ENCODE measurements around the gene CLDN1.
"Not testable (repeated sequence)": the region's sequence is repeated elsewhere in the genome, so short reads cannot be mapped to it uniquely, and the experiment has no call there.

Gene CLDN1

GRCh38 chr3:190286014-190286413, 36.2 kb downstream of the CLDN1 start:
- Histone ChIP-seq H3K36me3 (ENCODE audit: control insufficient read depth, insufficient read depth, low read length) (no peaks in the 10 kb centered on the region), H3K9me3 (ENCODE audit: control insufficient read depth, low read length) (no peaks in the 10 kb centered on the region), H3K9ac (ENCODE audit: low read length) (no peak overlapping the region)

GRCh38 chr3:190281308-190282051, 40.8 kb downstream of the CLDN1 start:
- Histone ChIP-seq H3K4me3 (ENCODE audit: low read length) (no peak overlapping the region), H3K4me1 (ENCODE audit: control insufficient read depth, insufficient read depth, low read length) (no peaks in the 10 kb centered on the region), H3K36me3 (ENCODE audit: control insufficient read depth, insufficient read depth, low read length) (no peaks in the 10 kb centered on the region), H3K9me3 (ENCODE audit: control insufficient read depth, low read length) (no peaks in the 10 kb centered on the region), H3K9ac (ENCODE audit: low read length) (no peak overlapping the region), H3K27me3 (ENCODE audit: control insufficient read depth, insufficient read depth, low read length) (no peaks in the 10 kb centered on the region)

More at GRCh38 chr3:190286014-190286413, 36.2 kb downstream of the CLDN1 start:
- H3K27me3 ChIP-seq (ENCODE audit: control insufficient read depth, insufficient read depth, low read length), result no peaks in the 10 kb centered on the region
- H3K4me1 ChIP-seq (ENCODE audit: control insufficient read depth, insufficient read depth, low read length), result no peaks in the 10 kb centered on the region
- H3K4me3 ChIP-seq (ENCODE audit: low read length), result no peak overlapping the region

- Histone ChIP-seq H3K36me3 (ENCODE audit: control insufficient read depth, insufficient read depth, low read length) (no peaks in the 10 kb centered on the region), H3K4me3 (ENCODE audit: low read length) (no peak overlapping the region), H3K27me3 (ENCODE audit: control insufficient read depth, insufficient read depth, low read length) (no peaks in the 10 kb centered on the region), H3K9me3 (ENCODE audit: control insufficient read depth, low read length) (no peaks in the 10 kb centered on the region), H3K4me1 (ENCODE audit: control insufficient read depth, insufficient read depth, low read length) (no peaks in the 10 kb centered on the region), H3K9ac (ENCODE audit: low read length) (no peak overlapping the region)
Observed at GRCh38 chr3:190279690-190280089, 42.6 kb downstream of the CLDN1 start.

GRCh38 chr3:190272747-190273146, 49.5 kb downstream of the CLDN1 start:
- Histone ChIP-seq H3K27me3 (ENCODE audit: control insufficient read depth, insufficient read depth, low read length) (no peaks in the 10 kb centered on the region), H3K9ac (ENCODE audit: low read length) (no peak overlapping the region), H3K9me3 (ENCODE audit: control insufficient read depth, low read length) (no peaks in the 10 kb centered on the region), H3K4me3 (ENCODE audit: low read length) (no peak overlapping the region), H3K4me1 (ENCODE audit: control insufficient read depth, insufficient read depth, low read length) (no peaks in the 10 kb centered on the region), H3K36me3 (ENCODE audit: control insufficient read depth, insufficient read depth, low read length) (no peaks in the 10 kb centered on the region)

GRCh38 chr3:190269101-190269500, 53.1 kb downstream of the CLDN1 start:
- Histone ChIP-seq H3K9ac (ENCODE audit: low read length) (no peak overlapping the region), H3K36me3 (ENCODE audit: control insufficient read depth, insufficient read depth, low read length) (no peaks in the 10 kb centered on the region), H3K27me3 (ENCODE audit: control insufficient read depth, insufficient read depth, low read length) (no peaks in the 10 kb centered on the region), H3K9me3 (ENCODE audit: control insufficient read depth, low read length) (no peaks in the 10 kb centered on the region), H3K4me1 (ENCODE audit: control insufficient read depth, insufficient read depth, low read length) (no peaks in the 10 kb centered on the region), H3K4me3 (ENCODE audit: low read length) (no peak overlapping the region)

- not testable (repeated sequence) for H3K9ac ChIP-seq (ENCODE audit: low read length); H3K36me3 ChIP-seq (ENCODE audit: control insufficient read depth, insufficient read depth, low read length); H3K4me3 ChIP-seq (ENCODE audit: low read length); H3K4me1 ChIP-seq (ENCODE audit: control insufficient read depth, insufficient read depth, low read length); H3K9me3 ChIP-seq (ENCODE audit: control insufficient read depth, low read length); H3K27me3 ChIP-seq (ENCODE audit: control insufficient read depth, insufficient read depth, low read length)
Observed at GRCh38 chr3:190267464-190267863, 54.8 kb downstream of the CLDN1 start.

GRCh38 chr3:190266913-190267290, 55.3 kb downstream of the CLDN1 start:
- Histone ChIP-seq H3K27me3 (ENCODE audit: control insufficient read depth, insufficient read depth, low read length) (no peaks in the 10 kb centered on the region), H3K9ac (ENCODE audit: low read length) (no peak overlapping the region), H3K36me3 (ENCODE audit: control insufficient read depth, insufficient read depth, low read length) (no peaks in the 10 kb centered on the region), H3K4me3 (ENCODE audit: low read length) (no peak overlapping the region), H3K9me3 (ENCODE audit: control insufficient read depth, low read length) (no peaks in the 10 kb centered on the region), H3K4me1 (ENCODE audit: control insufficient read depth, insufficient read depth, low read length) (no peaks in the 10 kb centered on the region)

GRCh38 chr3:190266265-190266912, 55.9 kb downstream of the CLDN1 start:
- H3K4me1 ChIP-seq (ENCODE audit: control insufficient read depth, insufficient read depth, low read length), result no peaks in the 10 kb centered on the region

GRCh38 chr3:190265796-190266195, 56.5 kb downstream of the CLDN1 start:
- Histone ChIP-seq H3K9ac (ENCODE audit: low read length) (no peak overlapping the region), H3K4me1 (ENCODE audit: control insufficient read depth, insufficient read depth, low read length) (no peaks in the 10 kb centered on the region), H3K4me3 (ENCODE audit: low read length) (no peak overlapping the region), H3K27me3 (ENCODE audit: control insufficient read depth, insufficient read depth, low read length) (no peaks in the 10 kb centered on the region), H3K36me3 (ENCODE audit: control insufficient read depth, insufficient read depth, low read length) (no peaks in the 10 kb centered on the region), H3K9me3 (ENCODE audit: control insufficient read depth, low read length) (no peaks in the 10 kb centered on the region)

More at GRCh38 chr3:190266265-190266912, 55.9 kb downstream of the CLDN1 start:
- Histone ChIP-seq H3K9ac (ENCODE audit: low read length) (no peak overlapping the region), H3K27me3 (ENCODE audit: control insufficient read depth, insufficient read depth, low read length) (no peaks in the 10 kb centered on the region), H3K36me3 (ENCODE audit: control insufficient read depth, insufficient read depth, low read length) (no peaks in the 10 kb centered on the region), H3K4me3 (ENCODE audit: low read length) (no peak overlapping the region), H3K9me3 (ENCODE audit: control insufficient read depth, low read length) (no peaks in the 10 kb centered on the region)

- Histone ChIP-seq H3K9ac (ENCODE audit: low read length) (no peak overlapping the region), H3K4me1 (ENCODE audit: control insufficient read depth, insufficient read depth, low read length) (no peaks in the 10 kb centered on the region)
Observed at GRCh38 chr3:190265126-190265525, 57.1 kb downstream of the CLDN1 start.

GRCh38 chr3:190261740-190262139, 60.5 kb downstream of the CLDN1 start:
- Histone ChIP-seq H3K36me3 (ENCODE audit: control insufficient read depth, insufficient read depth, low read length) (no peaks in the 10 kb centered on the region), H3K9ac (ENCODE audit: low read length) (no peak overlapping the region), H3K4me3 (ENCODE audit: low read length) (no peak overlapping the region), H3K27me3 (ENCODE audit: control insufficient read depth, insufficient read depth, low read length) (no peaks in the 10 kb centered on the region), H3K4me1 (ENCODE audit: control insufficient read depth, insufficient read depth, low read length) (no peaks in the 10 kb centered on the region), H3K9me3 (ENCODE audit: control insufficient read depth, low read length) (no peaks in the 10 kb centered on the region)

More at GRCh38 chr3:190265126-190265525, 57.1 kb downstream of the CLDN1 start:
- H3K36me3 ChIP-seq (ENCODE audit: control insufficient read depth, insufficient read depth, low read length), result no peaks in the 10 kb centered on the region
- H3K9me3 ChIP-seq (ENCODE audit: control insufficient read depth, low read length), result no peaks in the 10 kb centered on the region
- no peaks in the 10 kb centered on the region for H3K27me3 ChIP-seq (ENCODE audit: control insufficient read depth, insufficient read depth, low read length)
- H3K4me3 ChIP-seq (ENCODE audit: low read length), result no peak overlapping the region

- H3K4me1 ChIP-seq (ENCODE audit: control insufficient read depth, insufficient read depth, low read length), result no peaks in the 10 kb centered on the region
- H3K36me3 ChIP-seq (ENCODE audit: control insufficient read depth, insufficient read depth, low read length), result no peaks in the 10 kb centered on the region
- no peaks in the 10 kb centered on the region for H3K27me3 ChIP-seq (ENCODE audit: control insufficient read depth, insufficient read depth, low read length)
- H3K9me3 ChIP-seq (ENCODE audit: control insufficient read depth, low read length), result no peaks in the 10 kb centered on the region
- H3K4me3 ChIP-seq (ENCODE audit: low read length), result no peak overlapping the region
- no peak overlapping the region for H3K9ac ChIP-seq (ENCODE audit: low read length)
Observed at GRCh38 chr3:190261015-190261414, 61.2 kb downstream of the CLDN1 start.

Data from mucosa of stomach (tissue), 1 donor.